HG03520 (cell line): ENCODE results near the gene PPP2R2B.

Experiments used
- ATAC-seq: cut with Tn5 transposase; IDR thresholded peaks from one replicate; pipeline ENCODE4 v1.9.1; 2021; ENCODE audit warnings: mild to moderate bottlenecking, moderate library complexity; ENCODE audit not compliant: unreplicated experiment

Gene PPP2R2B

DNA sequence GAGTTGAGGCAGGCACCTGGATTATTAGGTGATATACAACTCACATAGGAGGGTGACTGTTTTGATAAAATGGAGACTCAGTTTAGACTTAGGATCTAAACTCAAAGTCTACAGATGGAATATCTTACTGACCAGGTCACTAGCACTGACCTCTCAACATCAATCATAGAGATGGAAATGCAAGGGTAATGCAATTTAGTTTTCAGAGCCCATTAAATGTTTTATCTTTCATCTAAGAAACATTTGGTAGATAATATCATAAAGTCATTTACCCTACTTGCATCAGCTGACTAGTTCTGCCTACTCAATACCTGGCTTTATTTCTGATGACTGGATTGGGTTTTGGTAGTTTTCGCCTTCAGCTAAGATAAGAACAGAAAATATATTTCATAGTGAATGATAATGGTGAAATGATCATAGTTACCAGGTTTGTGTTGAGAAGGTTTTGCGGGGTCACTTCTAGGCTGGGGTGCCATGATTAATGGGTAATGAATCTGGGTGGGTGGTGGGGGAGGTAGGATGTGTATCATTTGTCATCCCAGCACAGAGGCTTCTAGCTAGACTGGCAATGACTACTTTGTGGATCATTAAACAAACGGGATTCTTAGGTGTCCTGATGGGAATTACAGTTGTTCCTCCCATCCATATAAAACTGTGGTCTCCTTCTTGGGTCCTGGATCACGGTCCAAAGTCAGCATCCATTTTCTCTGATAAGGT lies 173.4 kb downstream of the PPP2R2B start:
- ATAC-seq, result no peak

DNA sequence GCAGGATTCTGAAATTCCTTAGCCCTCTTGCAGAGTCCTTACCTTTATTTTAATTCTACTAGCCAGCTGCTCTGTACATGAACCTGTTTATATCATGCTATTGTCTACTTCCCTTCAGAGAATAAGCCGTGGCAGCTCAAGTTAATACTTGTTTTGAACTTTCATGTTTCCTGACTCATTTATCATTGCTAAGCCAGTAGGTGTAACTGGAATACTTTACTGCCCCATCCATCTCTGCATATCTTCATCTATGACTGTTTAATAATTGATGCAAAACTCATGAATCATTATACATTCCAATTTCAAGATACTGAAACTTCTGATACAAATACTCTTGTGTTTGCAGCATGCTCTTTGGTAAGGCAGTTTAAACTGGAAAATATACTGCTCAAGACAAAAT lies 174.7 kb downstream of the PPP2R2B start:
- ATAC-seq, result no peak

DNA sequence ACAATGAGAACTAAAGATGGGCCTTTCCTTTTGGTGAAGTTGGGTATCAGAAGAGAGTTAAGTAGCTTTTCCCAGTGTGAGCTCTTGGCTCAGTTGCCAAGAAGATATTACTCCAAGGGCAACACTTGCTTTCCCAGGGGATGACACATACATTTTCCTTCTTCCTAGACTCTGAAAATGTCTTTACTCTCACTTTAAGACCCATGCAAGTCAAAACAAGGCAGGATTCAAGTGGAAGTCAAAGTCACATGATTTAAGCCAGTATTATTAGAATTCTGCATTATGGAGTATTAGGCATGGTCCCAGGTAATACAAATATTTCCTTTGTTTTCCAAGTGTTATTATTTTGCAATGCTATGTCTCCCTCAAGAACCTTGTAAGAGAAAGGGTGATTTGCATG lies 175.1 kb downstream of the PPP2R2B start:
- no peak for ATAC-seq

DNA sequence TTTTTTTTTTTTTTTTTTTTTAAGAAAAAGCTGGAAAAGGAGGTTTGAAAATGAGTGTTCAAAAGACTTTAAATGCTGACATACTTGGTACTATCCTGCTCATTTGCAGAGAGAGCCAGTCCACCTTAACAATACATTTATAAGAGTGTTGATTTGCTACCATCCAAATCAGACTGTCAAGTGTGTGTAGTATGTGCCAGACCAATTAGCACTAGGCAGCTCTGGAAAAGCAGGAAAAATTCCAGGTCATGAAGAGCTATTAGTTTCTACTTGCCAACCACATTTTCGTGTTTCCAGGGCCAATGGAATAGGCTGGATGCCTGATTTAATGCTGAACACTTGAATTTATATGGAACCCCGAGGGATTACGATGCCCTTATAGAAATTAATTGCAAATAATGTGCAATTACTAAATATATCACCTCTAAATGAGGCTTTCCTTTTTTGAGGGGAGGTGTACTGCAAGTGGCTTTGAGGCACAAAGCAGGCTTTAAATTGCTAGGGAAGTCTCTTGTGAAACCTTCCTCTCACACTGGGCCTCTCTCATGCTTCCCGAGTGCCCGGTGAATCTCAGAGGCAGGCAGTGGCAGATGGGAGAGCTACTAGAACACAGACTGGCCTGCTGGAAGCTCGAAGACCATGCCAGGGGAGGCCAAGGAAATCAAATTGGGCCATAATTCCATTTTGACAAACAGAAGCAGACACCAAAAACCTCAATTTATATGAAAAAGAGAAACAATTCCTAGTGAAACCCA lies 178.7 kb downstream of the PPP2R2B start:
- ATAC-seq, result no peak

GRCh38 chr5:146699138-146699537 lies 179.4 kb downstream of the PPP2R2B start:
- no peak for ATAC-seq

- ATAC-seq, result no peak
Measured at GRCh38 chr5:146698651-146699050, 179.9 kb downstream of the PPP2R2B start.

GRCh38 chr5:146697211-146697610 lies 181.3 kb downstream of the PPP2R2B start:
- no peak for ATAC-seq

GRCh38 chr5:146695646-146696045 lies 182.9 kb downstream of the PPP2R2B start:
- no peak for ATAC-seq

DNA sequence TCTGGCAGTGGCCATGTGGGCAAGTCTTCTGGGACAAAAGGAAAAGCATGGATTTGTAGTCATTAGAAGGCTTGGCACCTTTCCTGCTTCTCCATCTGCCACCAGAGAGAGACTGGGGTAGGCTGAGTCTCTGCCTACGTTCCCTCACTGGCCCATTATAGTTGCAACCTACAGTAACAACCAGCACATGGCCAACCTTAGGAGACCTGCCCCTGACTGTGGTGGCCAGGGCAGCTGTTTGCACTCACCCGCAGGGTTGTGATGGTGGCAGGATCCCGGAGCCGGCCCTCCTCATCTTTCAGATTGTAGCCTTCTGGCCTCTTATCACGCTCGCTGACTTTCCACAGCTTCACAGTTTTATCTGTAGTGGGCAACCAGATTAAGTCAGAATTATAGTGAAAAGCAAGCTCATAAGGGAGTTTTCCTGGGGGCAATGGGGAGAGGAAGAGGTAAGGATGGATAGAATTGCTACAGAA lies 187.6 kb downstream of the PPP2R2B start:
- no peak for ATAC-seq

- ATAC-seq, result no peak
Measured at GRCh38 chr5:146687630-146688029, 190.9 kb downstream of the PPP2R2B start.

DNA sequence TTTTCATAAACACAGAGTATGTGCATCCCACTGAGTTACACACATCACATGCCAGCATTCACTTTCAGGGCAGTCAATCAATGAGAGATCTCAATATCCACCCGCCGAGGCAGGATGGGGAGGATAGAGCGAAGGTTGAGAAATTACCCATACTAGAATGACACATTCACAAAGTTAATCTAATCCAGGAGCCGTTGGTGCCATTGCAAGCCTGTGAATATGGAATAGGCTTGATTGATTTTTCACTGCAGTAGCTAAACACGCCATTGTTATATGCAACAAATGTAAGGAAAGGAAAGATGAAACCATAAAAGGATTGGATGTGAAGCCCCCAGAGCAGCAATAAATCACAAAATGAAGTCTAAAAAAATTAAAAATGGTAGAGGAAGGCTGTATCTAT lies 194.7 kb downstream of the PPP2R2B start:
- no peak for ATAC-seq

DNA sequence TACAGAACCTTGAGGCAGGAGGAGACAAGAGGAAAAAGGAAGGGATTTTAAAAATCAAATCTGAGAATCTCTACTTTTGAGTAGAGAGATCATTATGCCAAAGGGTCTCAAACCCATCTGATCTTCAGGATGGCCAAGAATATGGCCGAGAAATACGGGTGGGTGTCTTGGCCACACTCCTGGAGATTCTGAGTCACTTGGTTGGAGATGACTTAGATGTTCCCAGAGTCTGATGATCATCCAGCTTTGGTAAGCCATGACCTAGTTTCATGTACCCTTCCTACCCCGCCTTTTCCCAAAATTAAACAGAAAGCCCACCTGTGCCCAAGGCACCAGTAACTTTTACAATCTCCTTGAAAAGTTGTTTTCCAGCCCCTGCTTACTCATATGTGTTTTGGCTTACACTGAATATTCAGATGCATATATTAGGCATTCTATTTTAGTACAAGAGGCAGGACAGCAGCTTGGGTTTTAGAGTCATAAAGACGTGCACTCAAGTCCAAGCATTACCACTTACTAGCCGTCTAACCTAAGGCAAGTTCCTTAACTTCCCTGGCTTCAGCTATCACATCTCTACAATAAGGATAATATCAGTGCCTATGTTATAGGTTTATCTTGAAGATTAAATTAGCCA lies 195.5 kb downstream of the PPP2R2B start:
- ATAC-seq, result no peak

GRCh38 chr5:146681585-146682105 lies 196.9 kb downstream of the PPP2R2B start:
- no peak for ATAC-seq

- ATAC-seq, result no peak
Measured at GRCh38 chr5:146680846-146681584, 197.5 kb downstream of the PPP2R2B start.

DNA sequence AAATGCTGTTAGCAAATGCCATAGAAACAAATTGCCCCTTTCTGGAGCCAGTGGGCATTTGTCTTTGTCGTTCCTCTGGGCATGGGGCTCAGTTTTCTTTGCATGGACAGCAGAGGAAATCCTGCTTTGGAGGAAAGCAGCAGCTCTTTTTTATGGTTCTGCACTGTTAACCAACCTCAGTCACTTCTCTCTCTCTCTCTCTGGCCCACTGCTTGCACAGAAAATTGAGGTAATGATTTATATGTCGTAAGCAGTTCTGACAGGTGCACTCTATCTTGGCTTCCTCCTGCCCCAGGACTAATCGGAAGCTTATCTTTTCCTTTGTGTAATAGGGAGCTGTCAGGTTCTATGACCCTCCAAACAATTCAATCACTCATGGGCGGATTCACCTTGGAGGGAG lies 202.9 kb downstream of the PPP2R2B start:
- no peak for ATAC-seq

GRCh38 chr5:146672866-146673265 lies 205.7 kb downstream of the PPP2R2B start:
- no peak for ATAC-seq

- no peak for ATAC-seq
Measured at GRCh38 chr5:146671561-146672295, 206.8 kb downstream of the PPP2R2B start.

DNA sequence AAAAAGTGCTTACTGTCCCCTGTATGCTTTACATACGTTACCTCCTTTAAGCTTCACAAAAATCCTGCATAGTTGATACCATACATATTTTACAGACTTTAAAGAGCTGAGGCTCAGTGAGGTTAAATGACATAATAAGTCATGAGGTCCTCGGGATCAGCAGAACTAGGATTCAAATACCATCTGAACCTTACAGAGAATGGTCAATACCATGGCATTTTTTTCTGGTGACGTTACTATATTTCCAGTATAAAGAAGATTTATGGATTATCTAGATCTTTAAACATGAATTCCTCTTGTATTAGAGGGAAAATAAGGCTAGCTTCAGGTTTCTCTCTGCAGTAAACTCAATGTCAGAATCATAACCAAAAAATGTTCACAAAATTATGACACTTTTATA lies 208.9 kb downstream of the PPP2R2B start:
- no peak for ATAC-seq

DNA sequence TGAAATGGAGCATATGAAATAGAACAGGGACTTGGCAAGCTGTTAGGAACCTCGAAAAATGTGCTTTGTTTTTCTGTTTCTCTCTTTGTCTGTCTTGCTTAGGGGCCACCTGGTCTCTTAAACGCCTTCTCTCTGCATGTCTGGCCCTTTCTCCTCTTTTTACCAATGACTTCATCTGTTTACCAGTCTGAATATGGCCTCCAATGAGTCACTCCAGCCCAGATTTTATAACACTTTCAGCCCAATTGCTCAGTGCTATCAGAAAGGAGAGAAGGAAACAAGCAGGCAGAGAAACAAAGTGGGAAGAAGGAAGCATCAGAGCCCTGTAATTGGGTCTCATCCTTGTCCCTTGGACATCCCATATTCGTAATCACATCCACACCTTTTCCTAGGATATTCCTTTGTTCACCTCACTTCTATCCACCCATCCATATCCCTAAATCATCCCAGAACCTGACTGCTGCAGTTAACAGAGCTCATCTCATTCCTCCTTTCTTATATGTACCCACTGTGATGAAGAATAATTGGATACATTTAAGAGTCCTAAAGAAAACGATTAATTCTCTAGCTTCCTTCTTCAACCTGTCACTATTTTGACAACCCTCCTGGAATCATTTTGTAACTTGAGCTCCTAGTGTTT lies 210.8 kb downstream of the PPP2R2B start:
- no peak for ATAC-seq

DNA sequence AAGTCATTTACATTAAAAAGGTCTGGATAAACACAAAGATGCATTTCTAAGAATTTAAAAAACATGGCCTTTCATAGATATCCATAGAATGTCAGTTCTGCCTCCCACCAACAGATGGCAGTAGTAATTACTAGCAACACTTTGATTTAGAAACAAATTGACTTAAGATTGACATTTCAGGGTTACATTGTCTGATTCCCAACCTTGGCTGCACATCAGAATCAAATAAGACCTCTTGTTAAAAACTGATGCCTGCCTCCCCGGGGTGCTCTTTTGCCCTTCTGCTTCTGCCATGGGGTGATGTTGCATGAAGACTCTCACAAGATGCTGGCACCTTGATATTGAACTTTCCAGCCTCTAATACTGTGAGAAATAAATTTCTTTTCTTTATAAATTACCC lies 216.3 kb downstream of the PPP2R2B start:
- no peak for ATAC-seq
